HepG2 (cell line): ENCODE measurements around the gene TIFAB. TPM values are rescaled to one million over a fixed set of nuclear protein-coding genes. Genes with fewer than 3 reads are reported as not detected.

Source experiments
- ATAC-seq: fragments of 200-7000 bp; cut with Tn5 transposase; 3 replicates; pipeline ENCODE4 v1.9.1; 2020; ENCODE audit warnings: mild to moderate bottlenecking, moderate library complexity
- BruUV-seq: library from RNA; stranded (reverse); fragments of 400-500 nt; replicated peaks from 2 replicates; lab custom pipeline; 2021; lab: Mats Ljungman, UMichigan
- CTCF ChIA-PET: fragments of 300-600 bp; formaldehyde crosslinking; extraction: SDS; loops from one replicate; lab custom pipeline; 2021; ENCODE audit warnings: low total read pairs, inconsistent platforms, low intra/inter-chr PET ratio; lab: Yijun Ruan, JAX
- POLR2A ChIA-PET: fragments of 350-600 bp; sonication (Branson Sonifier 250); formaldehyde crosslinking; loops from one replicate; lab custom pipeline; 2020; ENCODE audit warnings: antibody characterized with exemption, inconsistent platforms; lab: Yijun Ruan, JAX
- DNase-seq: peaks from one replicate; pipeline ENCODE4 v3.0.0-alpha.2; 2015; ENCODE audit warnings: low spot score
- FAIRE-seq: peaks from 3 replicates; lab custom pipeline; 2011; peaks lifted over from hg19 to GRCh38; lab: Jason Lieb, UNC
- H2AFZ ChIP-seq: one replicate; pipeline ENCODE4 v1.6.1; 2011; ENCODE audit warnings: low read length, inconsistent platforms
- H3K27ac ChIP-seq: fragments of 300-600 bp; 3 replicates; pipeline ENCODE4 v1.8.0; 2011; ENCODE audit warnings: mixed run types, mild to moderate bottlenecking, mixed read lengths, low read length, inconsistent platforms; ENCODE audit not compliant: insufficient read depth; ENCODE audit errors: extremely low read length
- H3K27me3 ChIP-seq, 2 experiments: fragments of 200-600 bp in 1 of 2; 2 replicates in 1 of 2; 3 replicates in 1 of 2; pipeline versions ENCODE4 v1.6.0 to v1.8.0; 2011; ENCODE audit warnings: low read length in 2 of 2, mild to moderate bottlenecking in 2 of 2, moderate library complexity in 2 of 2, inconsistent platforms in 1 of 2; ENCODE audit not compliant: insufficient read depth in 2 of 2, control insufficient read depth in 1 of 2
- H3K36me3 ChIP-seq, 2 experiments: fragments of 200-600 bp in 1 of 2; replicated peaks in 1 of 2; 2 replicates in 1 of 2; 3 replicates in 1 of 2; pipeline versions ENCODE4 v1.5.1 to v1.8.0; 2011; ENCODE audit warnings: low read length in 2 of 2, inconsistent platforms in 1 of 2; ENCODE audit not compliant: insufficient read depth in 2 of 2, control insufficient read depth in 1 of 2
- H3K4me1 ChIP-seq: 2 replicates; pipeline ENCODE4 v1.5.1; 2012; ENCODE audit warnings: low read length, inconsistent platforms; ENCODE audit not compliant: insufficient read depth
- H3K4me2 ChIP-seq: 2 replicates; pipeline ENCODE4 v1.6.0; 2011; ENCODE audit warnings: low read depth, low read length, inconsistent platforms
- H3K4me3 ChIP-seq, 3 experiments: fragments of 200-600 bp in 1 of 3; sonication (generic), shearing (Covaris generic) in 1 of 3; replicated peaks in 1 of 3; 2 replicates each; pipeline ENCODE4 v1.5.1; 2011 to 2016; ENCODE audit warnings: low read length in 3 of 3, inconsistent platforms in 2 of 3, low read depth in 2 of 3, mild to moderate bottlenecking in 2 of 3, control low read depth in 1 of 3, mixed read lengths in 1 of 3; ENCODE audit not compliant: insufficient read depth in 1 of 3
- H3K79me2 ChIP-seq: one replicate; pipeline ENCODE4 v1.6.1; 2011; ENCODE audit warnings: low read length, inconsistent platforms; ENCODE audit not compliant: insufficient read depth
- H3K9ac ChIP-seq: 2 replicates; pipeline ENCODE4 v1.6.0; 2011; ENCODE audit warnings: mild to moderate bottlenecking, low read depth, low read length, inconsistent platforms; ENCODE audit not compliant: insufficient read depth
- H3K9me3 ChIP-seq: 2 replicates; pipeline ENCODE4 v1.5.1; 2012; ENCODE audit warnings: mild to moderate bottlenecking, low read length
- H4K20me1 ChIP-seq: 2 replicates; pipeline ENCODE4 v1.6.0; 2011; ENCODE audit warnings: inconsistent platforms, mild to moderate bottlenecking, low read length, moderate library complexity; ENCODE audit not compliant: insufficient read depth
- CBX2 ChIP-seq, 2 experiments: fragments of 200-600 bp in 1 of 2; sonication (generic); formaldehyde crosslinking in 1 of 2; IDR thresholded peaks; 2 replicates each; pipeline versions ENCODE4 v1.7.0 to v1.8.1; 2018 to 2022; ENCODE audit warnings: low read depth in 2 of 2, low read length in 1 of 2, mild to moderate bottlenecking in 1 of 2, missing genetic modification reagents in 1 of 2
- CREB1 ChIP-seq, 2 experiments: fragments of 450-650 bp in 1 of 2; IDR thresholded peaks; 2 replicates each; pipeline ENCODE4 v1.6.1; 2016 to 2017; ENCODE audit warnings: control low read depth in 1 of 2, mild to moderate bottlenecking in 1 of 2, missing compliant biosample characterization in 1 of 2, missing genetic modification characterization in 1 of 2
- E2F2 ChIP-seq: sonication (generic); formaldehyde crosslinking; IDR thresholded peaks from 2 replicates; pipeline ENCODE4 v1.4.0; 2020; ENCODE audit warnings: missing genetic modification reagents, borderline replicate concordance
- FOXP1 ChIP-seq, 2 experiments: fragments of 450-650 bp in 1 of 2; IDR thresholded peaks; 2 replicates each; pipeline ENCODE4 v1.6.1; 2017 to 2018; ENCODE audit warnings: antibody characterized with exemption in 1 of 2
- HMGA1 ChIP-seq: sonication (generic); formaldehyde crosslinking; conservative IDR thresholded peaks from 2 replicates; pipeline ENCODE4 v1.4.0; 2020; ENCODE audit warnings: missing genetic modification reagents
- HNF4G ChIP-seq, 2 experiments: sonication (generic) in 1 of 2; formaldehyde crosslinking in 1 of 2; IDR thresholded peaks; 2 replicates each; pipeline versions ENCODE4 v1.4.0 to v1.6.1; 2011 to 2020; ENCODE audit warnings: borderline replicate concordance in 2 of 2, low read depth in 2 of 2, mild to moderate bottlenecking in 2 of 2, low read length in 1 of 2, missing genetic modification reagents in 1 of 2, moderate library complexity in 1 of 2
- MAX ChIP-seq: IDR thresholded peaks from 2 replicates; pipeline ENCODE4 v1.6.1; 2012; ENCODE audit warnings: inconsistent platforms
- RFXANK ChIP-seq: IDR thresholded peaks from 2 replicates; pipeline ENCODE4 v1.6.1; 2016
- SCMH1 ChIP-seq: sonication (generic); formaldehyde crosslinking; IDR thresholded peaks from 2 replicates; pipeline ENCODE4 v1.9.0; 2021; ENCODE audit warnings: missing genetic modification reagents, mild to moderate bottlenecking, borderline replicate concordance
- TCF12 ChIP-seq, 2 experiments: fragments of 450-650 bp in 1 of 2; sonication (generic) in 1 of 2; formaldehyde crosslinking in 1 of 2; IDR thresholded peaks; 2 replicates each; pipeline versions ENCODE4 v1.6.1 to v1.8.0; 2017 to 2022; ENCODE audit warnings: antibody characterized with exemption in 1 of 2, mild to moderate bottlenecking in 1 of 2, missing genetic modification reagents in 1 of 2, moderate library complexity in 1 of 2
- ZBTB8A ChIP-seq: sonication (generic); formaldehyde crosslinking; IDR thresholded peaks from 2 replicates; pipeline ENCODE4 v1.4.0; 2020; ENCODE audit warnings: mild to moderate bottlenecking, low read depth, missing genetic modification reagents, borderline replicate concordance
- ZNF207 ChIP-seq: fragments of 450-650 bp; IDR thresholded peaks from 2 replicates; pipeline ENCODE4 v1.6.1; 2016; ENCODE audit warnings: antibody characterized with exemption, borderline replicate concordance
- ZNF800 ChIP-seq: sonication (generic); formaldehyde crosslinking; IDR thresholded peaks from 2 replicates; pipeline ENCODE4 v1.4.0; 2020; ENCODE audit warnings: missing genetic modification reagents
- WGBS: methylation state at CpG from one replicate; pipeline ENCODE4 v1.1.6; 2017; ENCODE audit warnings: low lambda C conversion rate; 5-methylcytosine and 5-hydroxymethylcytosine counted together
- in situ Hi-C: cut with HindIII; loops from 2 replicates; pipeline ENCODE4 v1.10.0; 2017; ENCODE audit warnings: low pct_unique_long_range_greater_than_20kb; ENCODE audit not compliant: extremely low pct_ligation_motif_present
- intact Hi-C: fragments of 100-400 bp; cut with micrococcal nuclease; formaldehyde crosslinking; loops from one replicate; pipeline ENCODE4 v1.10.0; 2022; ENCODE audit not compliant: unreplicated experiment
- polyA plus RNA-seq, 8 experiments: library from polyadenylated mRNA; depleted of rRNA in 3 of 8; stranded (reverse) in 7 of 8; unstranded in 1 of 8; fragments of >200 nt; fragmentation: Illumina TruSeq in 4 of 8; extraction: Trizol in 4 of 8; gene quantifications; 2 replicates each; pipeline versions ENCODE4 v1.2.1 to v1.2.3, GENCODE V29; 2011 to 2016; ENCODE audit warnings: low read depth in 4 of 8, missing spikeins in 1 of 8, mixed read lengths in 1 of 8; ENCODE audit not compliant: insufficient read depth in 1 of 8
- total RNA-seq, 5 experiments: library from RNA; depleted of rRNA; stranded (reverse); fragments of >200 nt; fragmentation: Illumina TruSeq; extraction: Trizol; gene quantifications; 2 replicates each; pipeline ENCODE4 v1.2.3, GENCODE V29; 2016; ENCODE audit warnings: low read depth in 1 of 5
- TF ChIP-seq, protein P1 (sequence below): sonication (generic); IDR thresholded peaks from 2 replicates; pipeline ENCODE4 v1.6.1; 2016; ENCODE audit warnings: low read depth, borderline replicate concordance
- TF ChIP-seq, protein P2 (sequence below): fragments of 450-650 bp; IDR thresholded peaks from 2 replicates; pipeline ENCODE4 v1.6.1; 2016

Gene TIFAB
- total and polyA plus RNA-seq, 2 of the 13 experiments (the other 11 are each of a cell fraction or from before 2014, with no cell fraction given): not detected

DNA sequence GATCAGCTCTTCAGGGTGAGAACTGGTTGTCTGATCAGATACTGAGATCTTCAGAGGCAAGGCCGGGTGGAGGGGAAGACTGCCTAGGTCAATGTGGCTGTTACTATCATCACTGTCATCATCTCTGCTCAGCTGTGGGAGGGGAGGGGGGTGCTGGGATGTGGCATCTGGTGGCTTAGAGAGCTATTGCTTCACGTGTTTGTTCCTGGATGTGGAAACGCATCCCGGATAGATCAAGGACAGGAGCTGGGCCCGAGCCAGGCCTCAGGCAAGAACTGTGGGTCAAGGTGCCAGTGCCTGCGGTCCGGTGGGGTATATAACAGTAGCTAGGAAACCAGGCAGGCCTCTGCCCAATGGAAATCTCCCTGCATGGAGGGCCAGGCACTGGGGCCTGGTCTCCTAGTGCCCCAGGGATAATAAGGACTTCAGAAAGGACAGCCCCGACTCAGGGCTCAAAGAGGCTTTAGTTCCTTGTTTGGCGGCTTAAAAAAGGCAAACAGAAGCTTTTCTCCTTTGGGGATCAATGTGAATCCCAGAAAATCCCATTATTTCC lies 30.3 kb upstream of the TIFAB start (continued):
- TF ChIP-seq E2F2 (no peak), TCF12 (IDR thresholded peaks at IDR 0.05) (no peak), TCF12 (CRISPR knock-in tag; IDR thresholded peaks at IDR 0.05) (no peak), ZBTB8A (CRISPR knock-in tag) (no peak), FOXP1 (IDR thresholded peaks at IDR 0.05) (no peak), FOXP1 (CRISPR knock-in tag; IDR thresholded peaks at IDR 0.05) (peak; percentile 86), SCMH1 (CRISPR knock-in tag) (no peak), CBX2 (IDR thresholded peaks at IDR 0.05; ENCODE audit: low read depth, low read length) (no peak), CBX2 (CRISPR knock-in tag; IDR thresholded peaks at IDR 0.05; ENCODE audit: low read depth) (no peak)
- TF ChIP-seq, protein P1, sequence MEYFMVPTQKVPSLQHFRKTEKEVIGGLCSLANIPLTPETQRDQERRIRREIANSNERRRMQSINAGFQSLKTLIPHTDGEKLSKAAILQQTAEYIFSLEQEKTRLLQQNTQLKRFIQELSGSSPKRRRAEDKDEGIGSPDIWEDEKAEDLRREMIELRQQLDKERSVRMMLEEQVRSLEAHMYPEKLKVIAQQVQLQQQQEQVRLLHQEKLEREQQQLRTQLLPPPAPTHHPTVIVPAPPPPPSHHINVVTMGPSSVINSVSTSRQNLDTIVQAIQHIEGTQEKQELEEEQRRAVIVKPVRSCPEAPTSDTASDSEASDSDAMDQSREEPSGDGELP: peak; percentile 96

DNA sequence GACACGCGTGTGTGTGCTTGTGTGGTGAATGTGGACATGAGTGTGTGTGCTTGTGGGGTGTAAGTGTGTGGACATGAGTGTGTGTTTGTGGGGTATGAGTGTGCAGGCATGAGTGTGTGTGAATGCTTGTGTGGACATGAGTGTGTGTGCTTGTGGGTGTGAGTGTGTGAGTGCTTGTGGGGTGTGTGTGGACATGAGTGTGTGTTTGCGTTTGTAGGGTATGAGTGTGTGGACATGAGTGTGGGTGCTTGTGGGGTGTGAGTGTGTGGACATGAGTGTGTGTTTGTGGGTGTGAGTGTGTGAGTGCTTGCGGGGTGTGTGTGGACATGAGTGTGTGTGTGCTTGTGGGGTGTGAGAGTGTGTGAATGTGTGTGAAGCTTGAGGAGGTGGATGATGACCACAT lies 29.8 kb upstream of the TIFAB start:
- intact Hi-C loops (no loop called here), in situ Hi-C loops (no loop called here)
- H3K27ac ChIP-seq: peak overlapping the region; percentile 44
- H3K9me3 ChIP-seq: no peaks in the 10 kb centered on the region
- no peaks in the 10 kb centered on the region for H3K36me3 ChIP-seq
- H4K20me1 ChIP-seq: no peaks in the 10 kb centered on the region
- no peak for FAIRE-seq
- no peak for DNase-seq
- H3K4me2 ChIP-seq: peak overlapping the region; percentile 36
- H3K4me3 ChIP-seq: no peak overlapping the region
- ChIA-PET CTCF (no interaction called here), POLR2A (interaction anchor here (0.5 to 1.2 kb wide), 3 partner anchors 9 to 219 kb away, joined by 3 to 6 read pairs (median 5); no protein-coding TSS in a partner anchor)
- peaks cover 0 to 4% of the 10 kb centered on the region in 2 experiments; a peak in 1 of 5 replicates for H3K27me3 ChIP-seq
- WGBS: 88% methylated on average over 4 of the region's 4 CpGs
- no peak overlapping the region for H3K9ac ChIP-seq
- peaks cover 50% of the 10 kb centered on the region for H3K4me1 ChIP-seq
- BruUV-seq: no TSS peak
- no peaks in the 10 kb centered on the region for H3K79me2 ChIP-seq
- ATAC-seq: no peak
- no peak overlapping the region for H2AFZ ChIP-seq
- TF ChIP-seq HNF4G (IDR thresholded peaks at IDR 0.05; ENCODE audit: borderline replicate concordance, low read depth, low read length) (no peak), HNF4G (CRISPR knock-in tag; IDR thresholded peaks at IDR 0.05; ENCODE audit: borderline replicate concordance, low read depth) (no peak), MAX (no peak), ZNF800 (no peak), RFXANK (CRISPR knock-in tag) (no peak), ZNF207 (0 out of 2 replicates have a peak, but pooled peaks have one; percentile 76), HMGA1 (CRISPR knock-in tag) (no peak), CREB1 (IDR thresholded peaks at IDR 0.05) (no peak), CREB1 (CRISPR knock-in tag; IDR thresholded peaks at IDR 0.05) (no peak)
- TF ChIP-seq, protein P2, sequence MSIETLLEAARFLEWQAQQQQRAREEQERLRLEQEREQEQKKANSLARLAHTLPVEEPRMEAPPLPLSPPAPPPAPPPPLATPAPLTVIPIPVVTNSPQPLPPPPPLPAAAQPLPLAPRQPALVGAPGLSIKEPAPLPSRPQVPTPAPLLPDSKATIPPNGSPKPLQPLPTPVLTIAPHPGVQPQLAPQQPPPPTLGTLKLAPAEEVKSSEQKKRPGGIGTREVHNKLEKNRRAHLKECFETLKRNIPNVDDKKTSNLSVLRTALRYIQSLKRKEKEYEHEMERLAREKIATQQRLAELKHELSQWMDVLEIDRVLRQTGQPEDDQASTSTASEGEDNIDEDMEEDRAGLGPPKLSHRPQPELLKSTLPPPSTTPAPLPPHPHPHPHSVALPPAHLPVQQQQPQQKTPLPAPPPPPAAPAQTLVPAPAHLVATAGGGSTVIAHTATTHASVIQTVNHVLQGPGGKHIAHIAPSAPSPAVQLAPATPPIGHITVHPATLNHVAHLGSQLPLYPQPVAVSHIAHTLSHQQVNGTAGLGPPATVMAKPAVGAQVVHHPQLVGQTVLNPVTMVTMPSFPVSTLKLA: peak; percentile 2; the same call in 1 of the 2 replicates
